Activated CD8-positive, alpha-beta memory T cell treated with anti-CD3 and anti-CD28 coated beads, Interleukin-2, amount 50 U/mL, for 4 hours (primary cell): Measurements from ENCODE around the gene ANKDD1B.

Experiments used
- DNase-seq: peaks from one replicate; pipeline ENCODE4 v3.0.0-alpha.2; 2020

ANKDD1B gene

DNA sequence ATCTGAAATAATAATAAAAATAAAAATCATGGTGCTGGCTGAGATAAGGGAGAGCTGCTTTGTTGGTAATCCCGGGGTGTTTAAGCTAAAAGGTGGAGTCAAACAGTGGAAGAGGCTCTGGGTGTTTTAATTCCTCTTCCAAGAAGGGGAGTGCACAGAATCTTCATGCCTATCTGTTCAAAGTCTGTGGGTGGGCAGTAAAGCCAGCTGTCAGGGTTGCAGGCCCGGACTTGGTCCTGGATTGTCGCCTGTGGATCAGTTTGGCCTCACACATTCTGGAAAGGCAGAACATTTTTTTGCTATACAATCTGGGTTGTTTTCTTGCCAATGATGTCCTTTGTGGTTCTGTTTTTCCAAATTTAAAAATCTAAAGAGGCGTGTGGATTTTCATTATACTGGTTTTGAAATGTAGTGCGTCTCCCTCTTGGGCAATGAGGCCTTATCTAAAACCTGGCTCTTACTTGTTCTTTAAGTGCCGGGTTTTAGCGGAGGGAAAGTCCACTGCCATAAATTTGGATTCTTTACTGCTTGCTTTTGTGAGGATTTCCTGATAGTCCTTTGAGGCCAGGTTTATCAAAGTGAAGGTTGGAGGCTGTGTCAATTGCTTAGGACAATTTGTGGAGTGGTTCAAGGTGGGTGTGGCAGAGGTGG, 5.8 kb downstream of the ANKDD1B start:
- no peak for DNase-seq

- DNase-seq, result no peak
Observed at GRCh38 chr5:75617736-75618352, 6.6 kb downstream of the ANKDD1B start.

- DNase-seq, result no peak
Observed at GRCh38 chr5:75620184-75620959, 9.1 kb downstream of the ANKDD1B start.

GRCh38 chr5:75622564-75622963, 11.3 kb downstream of the ANKDD1B start:
- DNase-seq, result no peak

DNA sequence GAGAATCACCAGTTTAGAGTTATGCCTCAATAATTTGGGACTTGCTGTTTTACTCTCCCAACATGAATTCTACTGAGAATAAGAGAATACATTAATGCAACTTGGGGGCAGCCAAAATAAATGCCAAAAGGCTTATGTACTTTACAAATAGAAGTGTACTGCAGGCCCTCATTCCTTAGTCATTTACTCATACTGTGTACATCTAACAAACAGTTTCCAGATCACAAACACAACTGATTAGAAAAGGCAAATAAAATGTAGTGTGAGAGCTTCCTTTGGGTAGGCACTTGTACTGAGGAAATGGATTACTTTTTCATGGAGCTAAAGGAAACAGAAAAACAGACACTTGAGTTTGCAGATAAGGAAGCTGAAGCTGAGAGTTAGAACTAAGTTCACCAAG, 12.6 kb downstream of the ANKDD1B start:
- no peak for DNase-seq

DNA sequence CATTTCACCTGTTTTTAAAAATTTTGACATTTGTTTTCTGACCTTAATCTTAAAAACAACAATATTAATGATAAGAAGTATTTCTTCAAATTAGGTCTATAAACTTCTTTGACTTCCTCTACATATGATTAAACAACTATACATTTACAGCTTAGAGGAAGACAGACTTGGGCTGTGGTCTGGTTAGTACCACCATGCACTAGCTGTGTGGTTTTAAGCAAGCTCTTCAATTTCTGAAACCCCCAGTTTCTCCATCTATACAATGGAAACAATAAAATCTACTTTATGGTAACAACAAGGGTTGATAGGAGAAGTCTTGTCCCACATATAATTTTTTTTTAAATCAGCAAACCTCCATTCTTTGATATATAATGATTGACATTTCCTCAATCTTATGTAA, 15.7 kb downstream of the ANKDD1B start:
- no peak for DNase-seq

GRCh38 chr5:75627801-75628200, 16.5 kb downstream of the ANKDD1B start:
- no peak for DNase-seq

DNA sequence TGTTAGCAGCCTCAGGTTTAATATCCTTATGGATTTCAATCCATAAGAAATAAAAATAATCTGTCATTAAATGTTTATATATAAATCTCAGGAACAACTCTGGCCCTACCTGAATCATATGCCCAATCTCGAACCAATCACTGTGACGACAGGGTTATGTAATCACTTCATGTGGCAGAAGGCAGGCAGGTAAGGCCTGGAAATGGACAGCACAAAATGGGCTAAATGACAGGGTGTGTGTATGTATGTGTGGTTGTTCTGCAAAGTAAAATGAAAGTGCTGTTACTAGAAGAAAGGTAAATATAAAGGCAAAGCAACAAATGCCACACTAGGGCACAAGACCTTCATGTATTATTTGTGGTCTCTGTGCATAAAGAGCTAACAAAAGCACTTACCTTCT, 19.6 kb downstream of the ANKDD1B start:
- DNase-seq, result no peak

DNA sequence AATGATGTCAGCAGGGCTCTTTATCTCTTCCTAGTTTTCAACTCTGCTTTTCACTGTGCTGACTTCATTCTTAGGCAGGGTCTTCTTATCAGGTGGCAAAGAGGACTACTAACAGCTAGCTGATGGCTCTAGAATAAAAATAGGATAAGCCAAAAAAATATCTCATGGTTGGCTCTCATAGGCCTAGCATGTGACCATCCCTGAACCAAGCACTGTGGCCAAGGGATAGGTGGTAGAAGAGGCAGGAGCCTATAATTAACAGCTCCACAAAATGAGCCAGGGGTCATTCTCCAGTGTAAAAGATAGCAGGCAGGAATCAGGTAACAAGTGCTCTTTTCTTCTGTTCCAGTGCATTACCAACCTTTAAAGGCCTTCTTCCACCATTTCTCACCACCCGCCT, 21.1 kb downstream of the ANKDD1B start:
- no peak for DNase-seq

DNA sequence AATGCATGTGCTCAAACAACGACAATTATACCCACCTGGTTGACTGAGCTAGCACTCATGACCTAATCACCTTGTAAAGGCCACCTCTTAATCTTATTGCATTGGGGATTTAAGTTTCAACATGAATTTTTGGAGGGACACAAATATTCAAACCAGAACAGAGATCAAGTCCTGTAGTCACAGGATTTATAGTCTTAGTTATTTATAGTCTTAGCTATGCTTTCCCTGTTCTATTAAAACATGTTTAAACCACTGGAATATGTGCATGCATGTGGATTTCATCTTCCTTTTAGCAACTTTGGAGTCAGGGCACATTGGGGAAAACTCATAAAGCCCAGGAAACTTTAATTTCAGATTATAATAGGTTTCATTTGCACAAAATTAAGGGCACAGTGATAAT, 26.7 kb downstream of the ANKDD1B start:
- DNase-seq, result no peak

- no peak for DNase-seq
Observed at GRCh38 chr5:75639535-75640311, 28.5 kb downstream of the ANKDD1B start.

GRCh38 chr5:75640395-75640794, 29.1 kb downstream of the ANKDD1B start:
- no peak for DNase-seq

DNA sequence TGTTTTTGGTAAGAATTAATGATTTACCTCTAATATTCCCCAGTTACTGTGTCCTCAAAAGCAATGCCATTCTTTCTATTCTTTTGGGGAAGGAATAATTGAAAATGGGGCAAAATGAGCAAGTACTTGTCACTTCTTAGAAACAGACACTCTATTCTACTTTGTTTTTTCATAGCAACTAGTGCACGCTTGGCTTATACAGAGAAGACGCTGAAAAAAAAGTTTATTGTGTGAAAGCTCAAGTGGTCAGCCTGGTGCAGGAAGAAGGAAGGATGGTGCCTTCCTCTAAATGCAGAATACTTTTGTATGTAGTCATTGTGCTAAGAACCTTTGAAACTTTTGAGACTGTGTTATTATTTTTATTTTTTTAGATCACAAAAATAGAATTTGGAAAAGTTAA, 29.6 kb downstream of the ANKDD1B start:
- DNase-seq, result no peak

DNA sequence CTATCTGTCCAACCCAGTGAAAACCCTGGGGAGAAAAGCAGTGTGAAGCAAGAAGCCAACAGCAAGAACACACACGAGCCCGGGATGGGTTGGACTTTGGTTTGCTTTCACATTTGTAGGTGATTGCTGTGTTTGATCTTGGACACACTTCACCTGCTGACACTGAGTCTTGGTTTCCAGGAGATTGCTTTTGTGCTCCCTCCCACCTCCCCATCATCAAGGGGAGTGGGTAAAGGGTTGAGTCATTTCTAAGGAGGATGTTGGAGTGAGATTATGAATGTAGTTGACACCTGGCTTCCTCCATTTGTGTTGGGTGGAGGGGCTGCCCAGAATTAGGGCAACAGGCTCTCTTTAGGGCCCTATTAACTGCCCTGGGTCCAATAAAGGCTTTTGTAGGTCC, 37.5 kb downstream of the ANKDD1B start:
- no peak for DNase-seq

GRCh38 chr5:75651575-75652238, 40.5 kb downstream of the ANKDD1B start:
- DNase-seq, result no peak

DNA sequence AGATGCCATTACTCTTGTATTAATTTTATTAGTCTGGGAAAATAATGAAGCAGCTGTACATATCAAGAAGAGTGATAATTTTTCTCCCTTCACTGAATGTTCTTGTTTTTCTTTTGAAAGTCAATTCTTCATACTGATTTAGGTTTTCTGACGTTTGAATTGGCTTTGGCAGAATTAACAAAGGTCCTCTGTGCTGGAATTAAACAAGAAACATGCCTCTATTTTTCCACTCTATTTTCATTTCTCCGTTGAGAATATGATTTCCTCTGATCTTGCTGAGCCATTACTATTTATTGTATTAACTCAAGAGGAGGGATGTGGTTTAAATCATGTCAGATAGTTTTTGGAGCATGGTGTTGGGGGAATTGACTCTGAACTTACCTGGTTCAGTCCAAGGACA, 42.3 kb downstream of the ANKDD1B start:
- DNase-seq, result no peak

- DNase-seq, result no peak
Observed at GRCh38 chr5:75654693-75655295, 43.5 kb downstream of the ANKDD1B start.

- DNase-seq, result no peak
Observed at GRCh38 chr5:75656311-75657003, 45.2 kb downstream of the ANKDD1B start.

DNA sequence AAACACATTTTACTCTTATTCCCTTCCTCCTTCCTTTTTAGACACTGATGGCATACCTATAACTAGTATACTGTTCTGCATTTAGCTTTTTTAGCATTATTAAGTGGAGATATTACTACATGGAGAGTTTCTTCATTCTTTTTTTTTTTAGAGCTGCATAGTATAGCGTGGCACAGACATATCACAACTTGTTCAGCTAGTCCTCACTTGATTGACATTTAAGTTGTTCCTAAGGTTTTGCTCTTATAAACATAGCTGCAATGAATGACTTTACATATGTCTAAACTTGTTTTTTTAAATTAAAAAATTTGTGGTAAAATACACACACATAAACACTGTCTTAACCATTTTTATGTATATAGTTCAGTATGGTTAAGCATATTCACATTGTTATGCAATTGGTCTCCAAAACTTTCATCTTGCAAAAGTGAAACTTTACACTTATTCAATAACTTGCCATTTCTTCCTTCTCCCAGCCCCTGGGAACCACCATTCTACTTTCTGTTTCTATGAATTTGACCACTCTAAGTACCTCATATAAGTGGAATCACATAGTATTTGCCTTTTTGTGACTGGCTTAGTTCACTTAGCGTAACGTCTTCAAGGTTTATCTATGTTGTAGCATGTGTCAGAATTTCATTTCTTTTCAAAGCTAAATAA, 48.7 kb downstream of the ANKDD1B start:
- no peak for DNase-seq

DNA sequence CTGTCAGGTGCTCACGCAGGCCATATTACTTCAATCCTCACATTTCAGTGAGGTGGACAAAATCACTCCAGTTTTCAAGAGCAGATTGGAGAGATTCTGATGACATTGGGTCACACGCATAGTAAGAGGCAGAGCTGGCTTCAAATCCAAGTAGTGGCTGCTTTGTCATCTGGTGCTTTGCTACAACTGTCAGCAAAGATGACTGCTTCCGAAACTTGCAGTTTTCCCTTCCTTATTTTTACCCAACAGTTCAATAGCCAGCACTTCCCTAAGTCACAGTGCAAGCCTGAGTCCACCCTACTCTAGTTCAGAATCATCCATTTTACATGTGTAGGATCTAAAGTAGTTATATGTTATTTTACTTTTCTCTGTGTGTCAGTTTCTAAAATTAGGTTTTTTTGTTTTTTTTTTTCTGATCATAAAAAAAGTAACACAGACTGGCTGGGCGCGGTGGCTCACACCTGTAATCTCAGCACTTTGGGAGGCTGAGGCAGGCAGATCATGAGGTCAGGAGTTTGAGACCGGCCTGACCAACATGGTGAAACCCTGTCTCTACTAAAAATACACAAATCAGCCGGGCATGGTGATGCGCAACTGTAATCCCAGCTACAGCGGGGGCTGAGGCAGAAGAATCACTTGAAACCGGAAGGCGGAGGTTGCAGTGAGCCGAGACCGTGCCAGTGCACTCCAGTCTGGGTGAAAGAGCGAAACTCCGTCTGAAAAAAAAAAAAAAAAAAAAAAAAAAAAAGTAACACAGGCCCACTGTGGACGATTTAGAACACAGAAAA, 49.6 kb downstream of the ANKDD1B start:
- no peak for DNase-seq
